Fibroblast of villous mesenchyme (primary cell): Measurements from ENCODE around the gene SPRYD3. TPM values are rescaled to one million over a fixed set of nuclear protein-coding genes. Genes with fewer than 3 reads are reported as not detected.
A peak's percentile ranks its signal among the peaks of the same experiment; 100 is the strongest.

Experiments
- DNase-seq: peaks from one replicate; pipeline ENCODE4 v3.0.0-alpha.2; 2010; ENCODE audit warnings: low read depth
- H3K4me3 ChIP-seq: 2 replicates; pipeline ENCODE4 v1.5.1; 2011; ENCODE audit warnings: low read depth, mild to moderate bottlenecking, low read length
- total RNA-seq: library from RNA; depleted of rRNA; stranded (reverse); fragments of >200 nt; gene quantifications from 2 replicates; pipeline ENCODE4 v1.2.3, GENCODE V29; 2012
- TF ChIP-seq, protein P1 (sequence below): IDR thresholded peaks from 2 replicates; pipeline ENCODE4 v1.5.1; 2012; ENCODE audit warnings: low read depth, mild to moderate bottlenecking, low read length; ENCODE audit not compliant: insufficient read depth

The SPRYD3 gene
- total RNA-seq, 1 donor: 19.4 TPM

DNA sequence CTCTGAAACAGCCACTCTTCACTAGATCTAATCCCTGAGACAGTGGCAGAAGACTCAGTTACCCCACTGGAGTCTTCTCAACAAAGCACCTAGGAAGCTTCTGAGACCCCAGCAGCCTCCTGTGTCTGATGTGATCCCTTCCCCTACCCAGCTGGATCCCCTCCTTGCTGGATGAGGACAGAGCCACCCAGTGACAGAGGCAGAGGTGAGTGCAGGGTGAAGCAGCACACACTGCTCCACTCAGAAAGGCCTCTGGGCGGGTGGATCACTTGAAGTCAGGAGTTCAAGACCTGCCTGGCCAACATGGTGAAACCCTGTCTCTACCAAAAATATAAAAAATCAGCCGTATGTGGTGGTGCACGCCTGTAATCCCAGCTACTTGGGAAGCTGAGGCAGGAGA is 2.7 kb downstream of the SPRYD3 start:
- H3K4me3 ChIP-seq: no peak overlapping the region
- TF ChIP-seq, protein P1, sequence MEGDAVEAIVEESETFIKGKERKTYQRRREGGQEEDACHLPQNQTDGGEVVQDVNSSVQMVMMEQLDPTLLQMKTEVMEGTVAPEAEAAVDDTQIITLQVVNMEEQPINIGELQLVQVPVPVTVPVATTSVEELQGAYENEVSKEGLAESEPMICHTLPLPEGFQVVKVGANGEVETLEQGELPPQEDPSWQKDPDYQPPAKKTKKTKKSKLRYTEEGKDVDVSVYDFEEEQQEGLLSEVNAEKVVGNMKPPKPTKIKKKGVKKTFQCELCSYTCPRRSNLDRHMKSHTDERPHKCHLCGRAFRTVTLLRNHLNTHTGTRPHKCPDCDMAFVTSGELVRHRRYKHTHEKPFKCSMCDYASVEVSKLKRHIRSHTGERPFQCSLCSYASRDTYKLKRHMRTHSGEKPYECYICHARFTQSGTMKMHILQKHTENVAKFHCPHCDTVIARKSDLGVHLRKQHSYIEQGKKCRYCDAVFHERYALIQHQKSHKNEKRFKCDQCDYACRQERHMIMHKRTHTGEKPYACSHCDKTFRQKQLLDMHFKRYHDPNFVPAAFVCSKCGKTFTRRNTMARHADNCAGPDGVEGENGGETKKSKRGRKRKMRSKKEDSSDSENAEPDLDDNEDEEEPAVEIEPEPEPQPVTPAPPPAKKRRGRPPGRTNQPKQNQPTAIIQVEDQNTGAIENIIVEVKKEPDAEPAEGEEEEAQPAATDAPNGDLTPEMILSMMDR: no peak
- DNase-seq: no peak

DNA sequence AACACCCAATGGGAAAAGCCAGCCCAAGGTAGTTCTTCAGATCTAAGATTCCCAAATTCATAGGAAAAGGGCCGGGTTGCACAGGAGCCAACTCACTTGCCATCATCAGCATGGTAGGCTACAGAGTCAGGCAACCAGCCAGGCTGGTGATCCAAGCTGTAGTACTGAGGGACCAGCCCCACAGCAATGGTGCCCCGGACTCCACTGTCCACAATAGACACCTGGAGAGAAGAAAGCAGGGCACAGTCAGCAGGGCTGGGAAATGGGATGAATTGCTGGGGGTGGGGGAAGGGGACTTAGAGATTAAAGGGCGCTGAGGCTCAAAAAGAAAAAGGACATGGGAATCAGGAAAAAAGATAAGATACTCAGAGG is 4.2 kb downstream of the SPRYD3 start:
- TF ChIP-seq, protein P1: no peak
- DNase-seq: no peak
- no peak overlapping the region for H3K4me3 ChIP-seq

DNA sequence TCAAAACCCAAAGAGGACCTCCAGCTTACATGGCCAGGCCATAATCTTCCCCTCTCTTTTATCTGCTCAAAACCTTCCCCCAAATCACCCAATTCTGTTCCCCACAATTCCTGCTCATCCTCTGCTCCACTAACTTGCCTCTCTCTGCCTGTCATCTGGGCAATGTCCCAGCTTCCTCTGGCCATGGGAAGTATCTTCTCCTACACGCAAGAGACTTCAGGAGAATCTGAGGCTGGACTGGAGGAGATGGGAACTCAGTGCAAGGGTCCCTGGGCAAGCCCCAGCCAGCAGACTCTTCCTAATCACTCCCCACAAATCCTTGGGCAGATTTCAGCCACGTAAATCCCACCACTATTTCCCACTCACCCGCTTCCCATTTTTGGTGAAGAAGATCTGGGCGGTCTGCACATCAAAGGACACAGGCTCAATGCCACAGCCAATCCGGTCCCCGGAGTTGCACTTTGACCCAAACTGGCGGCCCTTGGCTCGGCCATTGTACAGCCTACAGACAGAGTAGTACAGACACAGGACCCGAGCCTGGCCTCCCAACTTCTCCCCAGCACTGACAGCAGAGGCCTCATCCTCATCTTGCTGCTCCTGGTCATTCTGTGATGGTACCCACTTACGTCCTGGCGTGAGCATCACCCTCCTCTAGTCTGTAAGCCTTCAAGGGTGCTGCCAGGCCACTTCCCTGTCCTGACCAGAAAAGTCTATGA is 4.7 kb downstream of the SPRYD3 start:
- TF ChIP-seq, protein P1: no peak
- no peak overlapping the region for H3K4me3 ChIP-seq
- DNase-seq: no peak

DNA sequence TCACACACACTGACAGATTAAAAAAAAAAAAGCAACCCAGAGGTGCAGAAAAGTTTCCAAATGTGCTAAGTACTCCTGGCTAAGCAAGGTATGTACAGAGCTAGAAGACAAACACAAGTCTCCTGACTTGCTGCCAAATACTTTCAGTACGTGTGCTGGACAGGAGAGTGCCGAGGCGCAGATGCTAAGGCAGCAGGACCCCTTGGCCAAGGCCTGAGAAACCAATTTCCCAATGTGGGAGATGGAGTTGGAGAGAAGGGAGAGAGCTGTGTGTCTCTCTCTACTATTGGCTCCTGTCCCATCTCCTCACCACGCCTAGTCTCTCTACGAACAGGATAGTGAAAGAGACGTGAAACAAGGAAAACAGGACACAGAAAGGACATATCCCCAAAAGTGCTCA is 5.3 kb downstream of the SPRYD3 start:
- no peak overlapping the region for H3K4me3 ChIP-seq
- TF ChIP-seq, protein P1: no peak
- no peak for DNase-seq

DNA sequence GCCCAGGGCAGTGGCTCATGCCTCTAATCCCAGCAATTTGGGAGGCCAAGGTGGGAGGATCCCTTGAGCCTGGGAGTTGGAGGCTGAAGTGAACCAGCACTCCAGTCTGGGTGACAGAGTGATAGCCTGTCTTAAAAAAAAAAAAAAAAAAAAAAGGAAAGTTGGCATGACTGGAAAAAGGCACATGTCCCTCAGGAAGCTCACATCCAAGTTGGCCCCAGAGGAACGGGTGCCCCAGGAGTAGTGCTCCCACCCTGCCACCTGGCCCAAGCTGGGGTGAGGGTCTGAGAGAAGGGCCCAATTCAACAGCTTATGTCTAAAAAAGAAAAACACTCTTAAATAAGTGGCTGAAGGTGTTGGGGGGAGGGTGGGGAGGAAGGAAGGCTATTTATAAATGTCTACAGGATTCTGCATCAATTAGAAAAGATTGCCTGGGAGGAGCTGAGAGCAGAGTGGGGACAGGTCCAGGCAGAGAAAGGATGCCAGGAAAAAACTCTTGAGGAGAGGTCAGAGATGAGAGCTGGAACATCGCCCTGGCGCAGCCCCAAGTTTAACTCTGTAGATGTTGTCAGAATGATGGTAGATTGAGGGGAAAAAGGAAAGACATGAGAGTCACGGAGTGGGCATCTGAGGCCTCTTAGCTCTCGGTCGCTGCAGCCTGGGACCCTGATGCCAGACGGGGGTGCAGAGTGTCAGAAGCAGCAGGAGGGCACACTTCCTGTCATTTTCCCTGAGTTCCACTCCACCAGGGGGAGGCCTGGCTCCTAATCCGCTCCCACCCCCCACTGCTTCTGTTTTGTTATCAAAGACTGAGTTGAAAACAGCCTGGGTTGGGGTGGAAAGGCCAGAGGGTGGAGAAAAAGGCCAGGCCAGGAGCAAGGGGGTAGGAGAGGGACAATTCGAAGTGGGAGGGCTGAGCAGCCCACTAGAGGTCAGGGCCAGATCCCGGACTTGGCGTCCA is 7.3 kb downstream of the SPRYD3 start:
- no peak overlapping the region for H3K4me3 ChIP-seq
- TF ChIP-seq, protein P1: peak; percentile 42
- DNase-seq: no peak

DNA sequence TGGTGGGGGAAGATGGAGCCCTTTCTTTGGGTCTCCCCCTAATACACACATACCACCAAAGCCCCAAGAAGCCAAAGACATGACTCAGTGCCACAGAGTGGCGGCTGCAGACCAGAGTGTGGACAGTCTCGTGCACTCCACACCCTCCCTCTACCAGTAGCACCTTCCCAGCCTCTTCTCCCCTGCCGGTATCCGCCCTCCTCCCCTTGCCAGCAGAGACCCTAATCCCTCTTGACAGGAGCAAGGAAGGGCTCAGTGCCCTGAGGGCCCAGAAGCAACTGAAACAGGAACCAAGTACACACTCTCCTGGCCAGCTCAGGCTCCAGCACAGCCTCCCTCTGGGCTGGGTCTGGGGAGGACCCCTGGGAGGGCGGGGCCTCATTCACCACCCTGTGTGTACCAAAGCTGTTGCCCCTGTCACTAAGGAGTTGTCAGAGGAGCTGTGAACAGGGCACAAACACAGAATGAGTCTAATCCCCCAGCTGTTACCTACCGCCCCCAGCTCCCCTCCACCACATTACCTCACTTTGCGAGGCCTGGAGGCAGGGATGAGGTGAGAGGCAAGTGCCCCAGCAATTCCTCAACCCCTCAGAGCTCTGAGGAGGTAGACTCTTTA is 8.2 kb downstream of the SPRYD3 start:
- TF ChIP-seq, protein P1: no peak
- H3K4me3 ChIP-seq: no peak overlapping the region
- DNase-seq: no peak
